ENCODE data around the gene KRTAP10-1.

DNA sequence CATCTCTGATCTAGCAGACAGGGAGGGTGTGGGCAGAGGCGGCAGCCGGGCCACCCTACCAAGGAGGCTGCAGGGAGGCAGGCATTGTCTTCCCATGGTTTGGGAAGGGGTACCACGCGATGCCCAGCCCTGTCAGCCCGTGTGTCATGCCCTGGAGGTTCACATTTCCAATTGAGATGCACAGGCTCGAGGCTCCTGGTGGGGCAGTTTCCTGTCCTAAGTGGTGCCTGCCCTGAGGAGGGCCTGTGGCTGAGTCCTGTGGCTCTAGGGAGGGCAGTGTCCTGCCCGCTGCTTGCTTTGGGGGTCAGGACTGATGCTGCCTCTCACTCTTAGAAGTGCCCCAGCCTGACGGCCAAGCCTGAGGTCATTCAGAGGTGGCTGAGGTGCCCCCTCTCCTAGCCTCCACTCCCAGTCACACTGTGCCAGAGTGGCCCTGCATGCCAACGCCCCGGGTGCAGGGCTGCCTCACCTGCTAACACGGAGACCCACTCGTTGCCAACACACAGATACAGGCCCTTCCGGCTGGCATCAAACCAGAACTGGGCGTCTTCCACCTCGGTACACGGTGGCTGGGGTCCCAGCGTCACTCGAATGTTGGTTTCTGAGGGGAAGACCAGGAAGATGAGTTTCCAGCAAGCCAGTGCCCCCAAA is 11.9 kb downstream of the KRTAP10-1 start:
- no peak for TF ChIP-seq ELF4 (IDR thresholded peaks at IDR 0.05)
- no peak for TF ChIP-seq FOXA1 (IDR thresholded peaks at IDR 0.05)
- TF ChIP-seq BHLHE40 (IDR thresholded peaks at IDR 0.05; ENCODE audit: borderline replicate concordance) = no peak
- no peak for TF ChIP-seq ARNT (IDR thresholded peaks at IDR 0.05)
- TF ChIP-seq FOXM1 (IDR thresholded peaks at IDR 0.05; ENCODE audit: borderline replicate concordance) = no peak
- no peak for TF ChIP-seq SP1 (IDR thresholded peaks at IDR 0.05)
- no peak for TF ChIP-seq HDGF (IDR thresholded peaks at IDR 0.05; ENCODE audit: borderline replicate concordance)
- TF ChIP-seq SUZ12 (IDR thresholded peaks at IDR 0.05) = no peak
- TF ChIP-seq NFRKB (IDR thresholded peaks at IDR 0.05) = no peak
- no peak for TF ChIP-seq FOXK2 (IDR thresholded peaks at IDR 0.05)
- no peak for TF ChIP-seq ZNF384 (IDR thresholded peaks at IDR 0.05)
- no peak for TF ChIP-seq LEF1 (IDR thresholded peaks at IDR 0.05; ENCODE audit: borderline replicate concordance)

Measured in HEK293T (cell line).